AG09309 (cell line): ENCODE measurements around the gene TMOD1.
"Not testable (repeated sequence)": the region's sequence is repeated elsewhere in the genome, so short reads cannot be mapped to it uniquely, and the experiment has no call there.

ENCODE experiments used
- DNase-seq: peaks from one replicate; pipeline ENCODE4 v3.0.0-alpha.2; 2010; ENCODE audit warnings: low read depth
- H3K4me3 ChIP-seq: 2 replicates; pipeline ENCODE4 v1.5.1; 2011; ENCODE audit warnings: mild to moderate bottlenecking, low read depth, low read length, moderate library complexity; ENCODE audit not compliant: control insufficient read depth
- TF ChIP-seq, protein P1 (sequence below): IDR thresholded peaks from 2 replicates; pipeline ENCODE4 v1.5.1; 2011; ENCODE audit warnings: mild to moderate bottlenecking, low read depth, low read length, inconsistent platforms; ENCODE audit not compliant: insufficient read depth, control insufficient read depth; ENCODE audit errors: missing control alignments

TMOD1 gene

DNA sequence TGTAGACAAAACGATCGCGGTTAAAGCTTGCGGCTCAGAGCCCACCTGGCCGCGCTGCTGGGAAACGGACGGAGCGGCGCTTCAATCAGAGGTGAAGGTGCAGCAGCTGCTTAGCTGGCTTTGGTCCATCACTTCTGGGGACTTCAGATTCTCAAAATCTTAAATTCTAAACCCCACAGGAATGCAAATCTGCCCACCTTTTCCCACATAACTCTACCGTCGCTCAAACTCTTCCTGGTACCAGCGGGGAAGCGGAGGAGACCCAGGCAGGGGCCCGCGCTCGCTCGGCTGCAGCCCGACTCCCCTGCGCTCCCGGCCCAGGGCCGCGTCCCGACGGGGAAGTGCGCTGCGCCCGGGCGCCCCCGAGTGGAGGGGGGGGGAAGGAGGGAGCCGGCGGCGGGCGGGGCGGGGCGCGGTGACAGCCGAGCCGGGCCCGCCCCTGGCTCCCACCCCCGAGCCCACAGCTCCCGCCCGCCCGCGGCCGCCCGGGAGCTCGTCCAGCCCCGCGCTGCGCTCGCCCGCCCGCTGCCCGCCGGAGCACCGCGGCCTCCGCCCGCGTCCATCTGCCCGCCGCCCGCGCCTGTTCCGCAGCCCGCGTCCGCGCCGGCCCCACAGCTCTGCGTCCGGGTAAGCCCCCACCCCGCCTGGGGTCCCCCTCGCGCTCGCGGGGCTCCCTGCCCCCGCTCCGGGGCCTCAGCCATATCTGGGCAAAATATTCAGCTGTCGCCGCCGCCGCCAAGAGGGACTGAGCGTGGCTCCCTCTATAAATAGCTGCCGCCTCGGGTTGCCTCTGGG is at the start of gene TMOD1:
Gene TMOD1 (plus strand): TSS at position 490 of the 795 bp plus-strand sequence. CDS start 22,523 bp downstream, outside the sequence.
- H3K4me3 ChIP-seq: peak within 1 kb of the TSS; percentile 40
- DNase-seq: no peak
- TF ChIP-seq, protein P1, sequence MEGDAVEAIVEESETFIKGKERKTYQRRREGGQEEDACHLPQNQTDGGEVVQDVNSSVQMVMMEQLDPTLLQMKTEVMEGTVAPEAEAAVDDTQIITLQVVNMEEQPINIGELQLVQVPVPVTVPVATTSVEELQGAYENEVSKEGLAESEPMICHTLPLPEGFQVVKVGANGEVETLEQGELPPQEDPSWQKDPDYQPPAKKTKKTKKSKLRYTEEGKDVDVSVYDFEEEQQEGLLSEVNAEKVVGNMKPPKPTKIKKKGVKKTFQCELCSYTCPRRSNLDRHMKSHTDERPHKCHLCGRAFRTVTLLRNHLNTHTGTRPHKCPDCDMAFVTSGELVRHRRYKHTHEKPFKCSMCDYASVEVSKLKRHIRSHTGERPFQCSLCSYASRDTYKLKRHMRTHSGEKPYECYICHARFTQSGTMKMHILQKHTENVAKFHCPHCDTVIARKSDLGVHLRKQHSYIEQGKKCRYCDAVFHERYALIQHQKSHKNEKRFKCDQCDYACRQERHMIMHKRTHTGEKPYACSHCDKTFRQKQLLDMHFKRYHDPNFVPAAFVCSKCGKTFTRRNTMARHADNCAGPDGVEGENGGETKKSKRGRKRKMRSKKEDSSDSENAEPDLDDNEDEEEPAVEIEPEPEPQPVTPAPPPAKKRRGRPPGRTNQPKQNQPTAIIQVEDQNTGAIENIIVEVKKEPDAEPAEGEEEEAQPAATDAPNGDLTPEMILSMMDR: no peak

DNA sequence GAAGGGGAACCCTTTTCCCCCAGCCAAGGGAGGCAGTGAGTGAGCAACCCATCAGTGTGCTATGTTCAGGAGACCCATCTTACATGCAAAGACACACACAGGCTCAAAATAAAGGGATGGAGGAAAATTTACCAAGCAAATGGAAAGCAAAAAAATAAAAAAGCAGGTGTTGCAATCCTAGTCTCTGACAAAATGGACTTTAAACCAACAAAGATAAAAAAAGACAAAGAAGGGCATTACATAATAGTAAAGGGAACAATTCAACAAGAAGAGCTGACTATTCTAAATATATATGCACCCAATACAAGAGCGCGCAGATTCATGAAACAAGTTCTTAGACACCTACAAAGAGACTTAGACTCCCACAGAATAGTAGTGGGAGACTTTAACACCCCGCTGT is 47.9 kb upstream of the TMOD1 start:
- DNase-seq, H3K4me3 ChIP-seq: not testable (repeated sequence)

DNA sequence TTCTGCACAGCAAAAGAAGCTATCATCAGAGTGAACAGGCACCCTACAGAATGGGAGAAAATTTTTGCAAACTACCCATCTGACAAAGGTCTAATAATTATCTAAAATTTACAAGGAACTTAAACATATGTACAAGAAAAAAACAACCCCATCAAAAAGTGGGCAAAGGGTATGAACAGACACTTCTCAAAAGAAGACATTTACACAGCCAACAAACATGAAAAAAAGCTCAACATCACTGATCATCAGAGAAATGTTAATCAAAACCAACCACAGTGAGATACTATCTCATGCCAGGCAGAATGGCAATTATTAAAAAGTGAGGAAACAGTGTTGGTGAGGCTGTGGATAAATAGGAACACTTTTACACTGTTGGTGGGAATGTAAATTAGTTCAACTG is 44.6 kb upstream of the TMOD1 start:
- DNase-seq, H3K4me3 ChIP-seq: not testable (repeated sequence)

GRCh38 chr9:97459326-97459725 is 42.1 kb upstream of the TMOD1 start:
- TF ChIP-seq, protein P1: no peak
- no peak for DNase-seq
- H3K4me3 ChIP-seq: no peak overlapping the region

- TF ChIP-seq, protein P1: no peak
- DNase-seq: no peak
- H3K4me3 ChIP-seq: no peak overlapping the region
Measured at GRCh38 chr9:97462159-97462558, 39.3 kb upstream of the TMOD1 start.

- no peak for DNase-seq
- no peak overlapping the region for H3K4me3 ChIP-seq
- TF ChIP-seq, protein P1: no peak
Measured at GRCh38 chr9:97462914-97463313, 38.6 kb upstream of the TMOD1 start.

DNA sequence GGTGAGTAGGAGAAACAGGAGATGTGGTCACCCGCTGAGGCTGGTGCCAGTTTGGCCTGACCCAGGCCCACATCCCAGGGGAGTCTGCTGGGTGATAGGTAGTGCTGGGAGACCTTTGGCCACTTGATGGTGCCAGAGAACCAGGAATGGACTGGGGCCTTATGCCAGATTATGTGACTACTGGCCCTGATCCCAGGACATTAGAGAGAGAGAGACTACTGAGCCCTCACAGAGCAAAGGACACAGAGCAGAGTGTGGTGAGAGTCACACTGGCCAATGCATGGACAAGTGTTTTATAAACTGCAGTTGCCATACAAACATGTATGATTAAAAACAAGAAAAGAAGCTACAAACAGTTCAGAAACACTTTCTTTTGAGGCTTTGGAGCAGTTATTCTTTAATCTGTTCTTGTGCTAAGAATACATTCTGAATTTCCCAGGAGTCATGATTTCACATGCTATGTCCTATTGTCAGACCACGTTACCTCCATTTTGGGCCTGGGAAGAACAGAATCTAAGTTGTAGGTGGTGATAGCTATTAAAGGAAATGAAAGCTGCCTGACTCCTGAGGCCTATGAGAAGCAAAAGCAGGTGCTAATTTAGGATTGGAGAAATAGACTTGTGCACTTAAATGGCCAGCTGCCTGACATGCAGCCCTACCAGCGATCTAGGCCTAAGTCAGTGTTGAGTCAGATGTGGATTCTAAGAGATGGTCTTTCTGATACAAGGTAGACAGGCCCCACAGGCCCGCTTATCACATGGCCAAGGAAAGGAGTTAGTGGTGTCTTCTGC is 32.6 kb upstream of the TMOD1 start:
- H3K4me3 ChIP-seq: no peak overlapping the region
- DNase-seq: no peak
- TF ChIP-seq, protein P1: peak; percentile 84

GRCh38 chr9:97470076-97470475 is 31.4 kb upstream of the TMOD1 start:
- DNase-seq: no peak
- H3K4me3 ChIP-seq: no peak overlapping the region
- TF ChIP-seq, protein P1: no peak
